SK-N-SH treated with all-trans-retinoic acid at 6 μM for 48 hours (cell line): ENCODE data around the gene SLC44A5.

Experiments used
- ATAC-seq: fragments of 200-7000 bp; cut with Tn5 transposase; 3 replicates; pipeline ENCODE4 v1.9.1; 2020; ENCODE audit warnings: mild to moderate bottlenecking, moderate library complexity
- ARNTL ChIP-seq: fragments of 450-650 bp; formaldehyde crosslinking; IDR thresholded peaks from 2 replicates; pipeline ENCODE4 v1.5.0; 2020; ENCODE audit warnings: low read depth, mild to moderate bottlenecking, moderate library complexity, borderline replicate concordance
- BACH2 ChIP-seq: fragments of 250-450 bp; sonication (Bioruptor Pico); IDR thresholded peaks from 2 replicates; pipeline ENCODE4 v1.9.0; 2021; ENCODE audit warnings: mild to moderate bottlenecking, borderline replicate concordance
- CREB5 ChIP-seq: fragments of 250-450 bp; sonication (Bioruptor Pico); IDR thresholded peaks from 2 replicates; pipeline ENCODE4 v1.5.1; 2020; ENCODE audit warnings: low read depth, mild to moderate bottlenecking, moderate library complexity
- CSDC2 ChIP-seq: fragments of 250-450 bp; sonication (Bioruptor Pico); IDR thresholded peaks from 2 replicates; pipeline ENCODE4 v1.5.0; 2020; ENCODE audit warnings: mild to moderate bottlenecking, moderate library complexity
- CSRNP3 ChIP-seq: fragments of 250-450 bp; sonication (Bioruptor Pico); IDR thresholded peaks from 2 replicates; pipeline ENCODE4 v1.5.1; 2021; ENCODE audit warnings: mild to moderate bottlenecking, moderate library complexity
- ESRRG ChIP-seq: fragments of 250-450 bp; sonication (Bioruptor Pico); IDR thresholded peaks from 2 replicates; pipeline ENCODE4 v1.6.1; 2021; ENCODE audit warnings: mild to moderate bottlenecking
- GLIS3 ChIP-seq: fragments of 250-450 bp; sonication (Bioruptor Pico); IDR thresholded peaks from 2 replicates; pipeline ENCODE4 v1.5.0; 2020; ENCODE audit warnings: mild to moderate bottlenecking, moderate library complexity
- ISL1 ChIP-seq: fragments of 250-450 bp; sonication (Bioruptor Pico); IDR thresholded peaks from 2 replicates; pipeline ENCODE4 v2.1.2; 2022; ENCODE audit warnings: mild to moderate bottlenecking, moderate library complexity
- OSR1 ChIP-seq: fragments of 250-450 bp; sonication (Bioruptor Pico); IDR thresholded peaks from 2 replicates; pipeline ENCODE4 v1.8.0; 2022; ENCODE audit warnings: moderate library complexity, mild to moderate bottlenecking, inconsistent platforms
- PATZ1 ChIP-seq: fragments of 250-450 bp; sonication (Bioruptor Pico); IDR thresholded peaks from 2 replicates; pipeline ENCODE4 v1.8.0; 2020; ENCODE audit warnings: mild to moderate bottlenecking, moderate library complexity, borderline replicate concordance
- POU6F1 ChIP-seq: fragments of 250-450 bp; sonication (Bioruptor Pico); IDR thresholded peaks from 2 replicates; pipeline ENCODE4 v1.8.0; 2021; ENCODE audit warnings: low read depth, mild to moderate bottlenecking, moderate library complexity, borderline replicate concordance
- PPARA ChIP-seq: fragments of 250-450 bp; sonication (Bioruptor Pico); IDR thresholded peaks from 2 replicates; pipeline ENCODE4 v1.5.0; 2020; ENCODE audit warnings: mild to moderate bottlenecking, borderline replicate concordance
- RARB ChIP-seq: fragments of 250-450 bp; sonication (Bioruptor Pico); IDR thresholded peaks from 2 replicates; pipeline ENCODE4 v1.8.0; 2021; ENCODE audit warnings: mild to moderate bottlenecking, moderate library complexity
- SNAI2 ChIP-seq: fragments of 250-450 bp; sonication (Bioruptor Pico); IDR thresholded peaks from 2 replicates; pipeline ENCODE4 v1.5.0; 2020; ENCODE audit warnings: mild to moderate bottlenecking, moderate library complexity
- TCF4 ChIP-seq: fragments of 250-450 bp; sonication (Bioruptor Pico); IDR thresholded peaks from 2 replicates; pipeline ENCODE4 v1.8.0; 2021; ENCODE audit warnings: mild to moderate bottlenecking, moderate library complexity, borderline replicate concordance
- TOX ChIP-seq: fragments of 250-450 bp; sonication (Bioruptor Pico); IDR thresholded peaks from 2 replicates; pipeline ENCODE4 v1.8.0; 2021; ENCODE audit warnings: mild to moderate bottlenecking, moderate library complexity, borderline replicate concordance
- ZC3H10 ChIP-seq: fragments of 250-450 bp; sonication (Bioruptor Pico); IDR thresholded peaks from 2 replicates; pipeline ENCODE4 v1.5.1; 2021; ENCODE audit warnings: mild to moderate bottlenecking, moderate library complexity
- ZFP3 ChIP-seq: fragments of 250-450 bp; sonication (Bioruptor Pico); IDR thresholded peaks from 2 replicates; pipeline ENCODE4 v1.5.0; 2020; ENCODE audit warnings: mild to moderate bottlenecking, moderate library complexity
- ZFP30 ChIP-seq: fragments of 450-650 bp; formaldehyde crosslinking; IDR thresholded peaks from 2 replicates; pipeline ENCODE4 v1.5.0; 2022; ENCODE audit warnings: mild to moderate bottlenecking, moderate library complexity
- ZNF70 ChIP-seq: fragments of 450-650 bp; formaldehyde crosslinking; IDR thresholded peaks from 2 replicates; pipeline ENCODE4 v1.5.0; 2020; ENCODE audit warnings: mild to moderate bottlenecking, moderate library complexity

SLC44A5 gene

GRCh38 chr1:75233302-75233929 is 377.5 kb downstream of the SLC44A5 start:
- TF ChIP-seq CREB5 (CRISPR knock-in tag) = no peak
- no peak for TF ChIP-seq CSRNP3 (CRISPR knock-in tag)
- no peak for TF ChIP-seq PPARA (CRISPR knock-in tag)
- TF ChIP-seq ISL1 (CRISPR knock-in tag) = no peak
- no peak for TF ChIP-seq RARB (CRISPR knock-in tag)
- TF ChIP-seq PATZ1 (CRISPR knock-in tag) = no peak
- TF ChIP-seq ZFP3 (CRISPR knock-in tag) = no peak
- no peak for TF ChIP-seq ZNF70 (CRISPR knock-in tag)
- TF ChIP-seq OSR1 (CRISPR knock-in tag) = no peak
- no peak for TF ChIP-seq BACH2
- no peak for TF ChIP-seq CSDC2 (CRISPR knock-in tag)
- TF ChIP-seq TCF4 (CRISPR knock-in tag) = no peak
- TF ChIP-seq ZFP30 (CRISPR knock-in tag) = no peak
- no peak for TF ChIP-seq ZC3H10 (CRISPR knock-in tag)
- no peak for TF ChIP-seq ARNTL (CRISPR knock-in tag)
- TF ChIP-seq SNAI2 (CRISPR knock-in tag) = no peak
- TF ChIP-seq TOX (CRISPR knock-in tag) = no peak
- ATAC-seq = peak; percentile 96

GRCh38 chr1:75220072-75220471 is 390.8 kb downstream of the SLC44A5 start:
- ATAC-seq = no peak
- TF ChIP-seq PPARA (CRISPR knock-in tag) (no peak), SNAI2 (CRISPR knock-in tag) (no peak), ARNTL (CRISPR knock-in tag) (no peak), CSDC2 (CRISPR knock-in tag) (no peak), OSR1 (CRISPR knock-in tag) (no peak), TCF4 (CRISPR knock-in tag) (no peak), PATZ1 (CRISPR knock-in tag) (no peak), GLIS3 (no peak), ZNF70 (CRISPR knock-in tag) (no peak), RARB (CRISPR knock-in tag) (no peak), ESRRG (CRISPR knock-in tag) (no peak), CSRNP3 (CRISPR knock-in tag) (no peak), POU6F1 (no peak), BACH2 (no peak), ZFP3 (CRISPR knock-in tag) (no peak)
- TF ChIP-seq, all 23 proteins: peak for 0
